CD4-positive, alpha-beta T cell (primary cell): ENCODE measurements around the gene NUP37. TPM values are rescaled to one million over a fixed set of nuclear protein-coding genes. Genes with fewer than 3 reads are reported as not detected.

Source experiments
- ATAC-seq: fragments of 200-7000 bp; cut with Tn5 transposase; one replicate; pipeline ENCODE4 v1.10.0; 2022; ENCODE audit warnings: mild to moderate bottlenecking; ENCODE audit not compliant: poor library complexity
- CTCF ChIA-PET: fragments of 350-600 bp; sonication (Branson Sonifier 250); formaldehyde crosslinking; loops from one replicate; lab custom pipeline; 2021; ENCODE audit warnings: antibody characterized with exemption, inconsistent platforms; lab: Charles Lee
- POLR2A ChIA-PET: fragments of 350-600 bp; sonication (Branson Sonifier 250); formaldehyde crosslinking; loops from one replicate; lab custom pipeline; 2021; ENCODE audit warnings: antibody characterized with exemption, inconsistent platforms; lab: Charles Lee
- DNase-seq, 14 experiments: peaks; one replicate each; pipeline ENCODE4 v3.0.0-alpha.2; 2013 to 2020; ENCODE audit warnings: mixed read lengths in 2 of 14
- H3K27ac ChIP-seq, 2 donors: one replicate each; pipeline versions ENCODE4 v1.5.1 to v1.7.0; 2013; ENCODE audit warnings: low read length in 2 of 2, low read depth in 1 of 2, mild to moderate bottlenecking in 1 of 2
- H3K27me3 ChIP-seq, 2 experiments: 1 replicate in 1 of 2; 2 replicates in 1 of 2; pipeline versions ENCODE4 v1.6.1 to v1.7.0; 2013; ENCODE audit warnings: low read length in 2 of 2, control low read depth in 1 of 2, mild to moderate bottlenecking in 1 of 2, moderate library complexity in 1 of 2; ENCODE audit not compliant: insufficient read depth in 2 of 2, control insufficient read depth in 1 of 2
- H3K36me3 ChIP-seq: one replicate; pipeline ENCODE4 v1.6.1; 2013; ENCODE audit warnings: low read length, control low read depth; ENCODE audit not compliant: insufficient read depth
- H3K4me1 ChIP-seq: one replicate; pipeline ENCODE4 v1.6.1; 2013; ENCODE audit warnings: low read length, control low read depth; ENCODE audit not compliant: insufficient read depth
- H3K4me3 ChIP-seq: one replicate; pipeline ENCODE4 v1.5.1; 2013; ENCODE audit warnings: mild to moderate bottlenecking, low read length, moderate library complexity
- H3K9me3 ChIP-seq, 2 experiments: 1 replicate in 1 of 2; 2 replicates in 1 of 2; pipeline versions ENCODE4 v1.6.1 to v1.7.0; 2013; ENCODE audit warnings: low read length in 2 of 2, mild to moderate bottlenecking in 2 of 2, control low read depth in 1 of 2, moderate library complexity in 1 of 2; ENCODE audit not compliant: control insufficient read depth in 1 of 2, insufficient read depth in 1 of 2
- H3K27ac Mint-ChIP-seq: one replicate; pipeline ENCODE4 v1.8.0; 2020; ENCODE audit warnings: mixed read lengths
- H3K27me3 Mint-ChIP-seq: one replicate; pipeline ENCODE4 v1.8.0; 2021; ENCODE audit warnings: mixed read lengths
- H3K36me3 Mint-ChIP-seq: one replicate; pipeline ENCODE4 v1.8.0; 2021; ENCODE audit warnings: low read depth, mixed read lengths
- H3K4me1 Mint-ChIP-seq: one replicate; pipeline ENCODE4 v1.8.0; 2021; ENCODE audit warnings: low read depth, mixed read lengths
- H3K4me3 Mint-ChIP-seq: one replicate; pipeline ENCODE4 v1.8.0; 2020; ENCODE audit warnings: mild to moderate bottlenecking, mixed read lengths
- H3K9me3 Mint-ChIP-seq: one replicate; pipeline ENCODE4 v1.8.0; 2020; ENCODE audit warnings: mixed read lengths
- intact Hi-C, 2 experiments: fragments of 100-400 bp; cut with DNase I in 1 of 2; cut with micrococcal nuclease in 1 of 2; formaldehyde crosslinking; loops; one replicate each; pipeline versions ENCODE4 v1.15.1 to v1.9.0; 2023 to 2025; cut with DNase I, micrococcal nuclease
- total RNA-seq, 174 experiments: library from RNA in 2 of 174; stranded (reverse) in 2 of 174; gene quantifications; one replicate each; pipeline ENCODE4 v1.2.3 and lab custom pipeline; 2021 to 2026
- TF ChIP-seq, protein P1 (sequence below): fragments of 200-600 bp; IDR thresholded peaks from one replicate; pipeline ENCODE4 v1.8.0; 2022; ENCODE audit warnings: antibody characterized with exemption, mild to moderate bottlenecking

The NUP37 gene
- total RNA-seq, 2 experiments from 2014 or later = 9.4 to 9.6 TPM

- TF ChIP-seq, protein P1, sequence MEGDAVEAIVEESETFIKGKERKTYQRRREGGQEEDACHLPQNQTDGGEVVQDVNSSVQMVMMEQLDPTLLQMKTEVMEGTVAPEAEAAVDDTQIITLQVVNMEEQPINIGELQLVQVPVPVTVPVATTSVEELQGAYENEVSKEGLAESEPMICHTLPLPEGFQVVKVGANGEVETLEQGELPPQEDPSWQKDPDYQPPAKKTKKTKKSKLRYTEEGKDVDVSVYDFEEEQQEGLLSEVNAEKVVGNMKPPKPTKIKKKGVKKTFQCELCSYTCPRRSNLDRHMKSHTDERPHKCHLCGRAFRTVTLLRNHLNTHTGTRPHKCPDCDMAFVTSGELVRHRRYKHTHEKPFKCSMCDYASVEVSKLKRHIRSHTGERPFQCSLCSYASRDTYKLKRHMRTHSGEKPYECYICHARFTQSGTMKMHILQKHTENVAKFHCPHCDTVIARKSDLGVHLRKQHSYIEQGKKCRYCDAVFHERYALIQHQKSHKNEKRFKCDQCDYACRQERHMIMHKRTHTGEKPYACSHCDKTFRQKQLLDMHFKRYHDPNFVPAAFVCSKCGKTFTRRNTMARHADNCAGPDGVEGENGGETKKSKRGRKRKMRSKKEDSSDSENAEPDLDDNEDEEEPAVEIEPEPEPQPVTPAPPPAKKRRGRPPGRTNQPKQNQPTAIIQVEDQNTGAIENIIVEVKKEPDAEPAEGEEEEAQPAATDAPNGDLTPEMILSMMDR = no peak
- ChIA-PET CTCF (no interaction called here), POLR2A (interaction anchor here (1.7 kb wide), 1 partner anchor 18 kb away, joined by 3 read pairs; the partner anchor contains the start of gene WASHC3)
- H3K4me3 Mint-ChIP-seq = no peak overlapping the region
- Histone ChIP-seq H3K9me3 (no peaks in the 10 kb centered on the region), H3K4me1 (peaks cover 5% of the 10 kb centered on the region), H3K27ac (no peak overlapping the region), H3K36me3 (peaks cover 46% of the 10 kb centered on the region), H3K27me3 (no peaks in the 10 kb centered on the region), H3K4me3 (no peak overlapping the region)
- peaks cover 56% of the 10 kb centered on the region for H3K36me3 Mint-ChIP-seq
- H3K27me3 Mint-ChIP-seq = no peaks in the 10 kb centered on the region
- intact Hi-C loops = no loop called here
- H3K9me3 Mint-ChIP-seq = no peaks in the 10 kb centered on the region
- peak; percentile 92 for ATAC-seq
- peaks cover 13% of the 10 kb centered on the region for H3K4me1 Mint-ChIP-seq
- peak in 4 of 14 experiments; percentile 35 to 76 (median 48) for DNase-seq
- H3K27ac Mint-ChIP-seq = peak overlapping the region; percentile 25
Observed at GRCh38 chr12:102043928-102044327, 76.0 kb downstream of the NUP37 start.

- no peaks in the 10 kb centered on the region for H3K27me3 ChIP-seq
- H3K9me3 ChIP-seq = no peaks in the 10 kb centered on the region
- Mint-ChIP-seq H3K4me1 (no peaks in the 10 kb centered on the region), H3K36me3 (peaks cover 87% of the 10 kb centered on the region), H3K27me3 (no peaks in the 10 kb centered on the region), H3K9me3 (no peaks in the 10 kb centered on the region), H3K4me3 (no peak overlapping the region), H3K27ac (no peak overlapping the region)
- POLR2A ChIA-PET = interaction anchor here (0.6 kb wide), 1 partner anchor 18 kb away, joined by 3 read pairs; no protein-coding TSS in a partner anchor
- H3K4me3 ChIP-seq = no peak overlapping the region
- H3K27ac ChIP-seq = no peak overlapping the region
- H3K4me1 ChIP-seq = no peaks in the 10 kb centered on the region
- ATAC-seq = no peak
- TF ChIP-seq, protein P1 = no peak
- CTCF ChIA-PET = no interaction called here
- intact Hi-C loops = no loop called here
- H3K36me3 ChIP-seq = peaks cover 78% of the 10 kb centered on the region
- no peak for DNase-seq
Observed at GRCh38 chr12:102033991-102034745, 85.7 kb downstream of the NUP37 start.

DNA sequence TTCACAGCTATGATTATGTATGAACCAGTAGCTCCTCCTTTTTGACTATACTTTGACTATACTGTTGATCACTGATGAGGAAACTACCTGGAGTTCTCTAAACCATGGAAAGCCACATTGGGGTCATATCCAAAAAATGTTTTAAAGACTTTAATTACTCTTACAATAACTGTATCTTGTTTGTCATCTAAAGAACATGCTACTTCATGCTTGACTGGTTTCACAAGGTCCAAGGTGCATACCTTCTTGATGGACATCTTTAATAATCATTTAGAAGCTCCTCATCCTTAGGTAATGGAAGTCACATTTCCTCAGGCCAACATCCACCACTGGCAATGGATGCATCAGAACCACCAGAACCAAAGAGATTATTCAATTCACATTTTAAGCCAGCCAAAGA, 88.1 kb downstream of the NUP37 start:
- DNase-seq (no peak), ATAC-seq (no peak)
- Mint-ChIP-seq H3K4me3 (no peak overlapping the region), H3K27me3 (no peaks in the 10 kb centered on the region), H3K4me1 (no peaks in the 10 kb centered on the region), H3K27ac (no peak overlapping the region), H3K9me3 (no peaks in the 10 kb centered on the region), H3K36me3 (peaks cover 84% of the 10 kb centered on the region)
- Histone ChIP-seq H3K36me3 (peaks cover 62% of the 10 kb centered on the region), H3K4me1 (no peaks in the 10 kb centered on the region), H3K27me3 (no peaks in the 10 kb centered on the region), H3K9me3 (no peaks in the 10 kb centered on the region), H3K27ac (no peak overlapping the region), H3K4me3 (no peak overlapping the region)
- TF ChIP-seq, protein P1 = no peak
- CTCF ChIA-PET = interaction anchor here (1.2 kb wide), 1 partner anchor 12 kb away, joined by 3 read pairs; no protein-coding TSS in a partner anchor
- POLR2A ChIA-PET = interaction anchor here (0.9 kb wide), 1 partner anchor 30 kb away, joined by 3 read pairs; the partner anchor contains the start of gene WASHC3
- intact Hi-C loops = no loop called here
